Measurements from ENCODE around the gene DGCR8. TPM values are rescaled to one million over a fixed set of nuclear protein-coding genes. Genes with fewer than 3 reads are reported as not detected.

DGCR8 gene
- total RNA-seq, 1 experiment from 2014 or later: 53.1 TPM

DNA sequence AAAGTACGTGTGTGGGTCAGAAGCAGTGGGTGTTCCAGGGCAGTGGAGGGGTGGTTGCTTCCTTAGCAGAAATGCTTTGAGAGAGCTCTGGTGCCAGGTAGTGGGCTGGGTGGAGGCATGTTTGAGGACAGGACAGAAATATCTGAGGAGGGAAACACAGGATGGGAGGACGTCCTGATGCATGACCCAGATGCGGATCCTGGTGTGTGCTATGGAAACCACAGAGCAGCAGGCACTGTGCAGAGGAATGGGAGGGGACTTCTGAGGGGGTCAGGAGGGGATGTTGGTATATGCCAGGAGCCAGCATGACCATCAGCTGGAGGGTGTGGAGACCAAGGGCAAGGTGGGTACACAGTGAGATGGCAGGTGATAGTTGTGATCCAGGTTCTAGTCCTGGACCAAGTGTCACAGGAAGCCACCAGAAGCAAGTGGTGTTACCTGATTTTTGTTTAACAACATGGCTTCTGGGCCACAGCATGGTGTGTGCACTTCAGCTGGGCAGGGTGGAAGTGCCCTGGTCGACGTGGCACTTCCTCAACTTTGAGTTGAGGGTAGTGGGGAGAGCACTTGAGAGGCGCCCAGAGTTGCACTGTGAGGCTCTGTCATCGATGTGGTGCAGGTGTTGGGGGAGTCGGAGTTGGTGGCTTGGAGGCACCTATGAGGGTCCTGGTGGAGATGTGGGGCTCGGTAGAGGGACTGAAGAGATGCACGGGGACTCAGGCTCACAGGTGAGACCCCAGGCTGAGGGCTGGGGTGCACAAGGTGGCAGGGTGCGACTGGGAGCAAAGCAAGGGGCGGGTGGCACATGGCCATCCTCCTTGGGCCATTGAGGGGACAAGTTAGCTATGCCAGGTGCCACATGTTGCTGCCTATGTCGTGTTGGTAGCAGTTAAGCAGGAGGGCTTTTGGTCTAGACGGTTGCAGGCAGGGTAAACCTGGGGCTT is 7.5 kb downstream of the DGCR8 start:
- TF ChIP-seq, protein P1, sequence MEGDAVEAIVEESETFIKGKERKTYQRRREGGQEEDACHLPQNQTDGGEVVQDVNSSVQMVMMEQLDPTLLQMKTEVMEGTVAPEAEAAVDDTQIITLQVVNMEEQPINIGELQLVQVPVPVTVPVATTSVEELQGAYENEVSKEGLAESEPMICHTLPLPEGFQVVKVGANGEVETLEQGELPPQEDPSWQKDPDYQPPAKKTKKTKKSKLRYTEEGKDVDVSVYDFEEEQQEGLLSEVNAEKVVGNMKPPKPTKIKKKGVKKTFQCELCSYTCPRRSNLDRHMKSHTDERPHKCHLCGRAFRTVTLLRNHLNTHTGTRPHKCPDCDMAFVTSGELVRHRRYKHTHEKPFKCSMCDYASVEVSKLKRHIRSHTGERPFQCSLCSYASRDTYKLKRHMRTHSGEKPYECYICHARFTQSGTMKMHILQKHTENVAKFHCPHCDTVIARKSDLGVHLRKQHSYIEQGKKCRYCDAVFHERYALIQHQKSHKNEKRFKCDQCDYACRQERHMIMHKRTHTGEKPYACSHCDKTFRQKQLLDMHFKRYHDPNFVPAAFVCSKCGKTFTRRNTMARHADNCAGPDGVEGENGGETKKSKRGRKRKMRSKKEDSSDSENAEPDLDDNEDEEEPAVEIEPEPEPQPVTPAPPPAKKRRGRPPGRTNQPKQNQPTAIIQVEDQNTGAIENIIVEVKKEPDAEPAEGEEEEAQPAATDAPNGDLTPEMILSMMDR (IDR thresholded peaks at IDR 0.05; ENCODE audit: insufficient read depth in 1 of 2, low read depth in 1 of 2, low read length in 1 of 2, severe bottlenecking in 1 of 2, unreplicated experiment in 1 of 2): no peak
- Mint-ChIP-seq H3K27me3 (ENCODE audit: insufficient read depth, unreplicated experiment) (no peaks in the 10 kb centered on the region), H3K36me3 (ENCODE audit: insufficient read depth, unreplicated experiment) (peaks cover 93% of the 10 kb centered on the region), H3K27ac (ENCODE audit: unreplicated experiment) (no peak overlapping the region), H3K4me1 (ENCODE audit: low read depth, unreplicated experiment) (peaks cover 12% of the 10 kb centered on the region), H3K4me3 (ENCODE audit: unreplicated experiment) (no peak overlapping the region), H3K9me3 (ENCODE audit: unreplicated experiment) (no peaks in the 10 kb centered on the region)
- peaks cover 7% of the 10 kb centered on the region for H3K36me3 ChIP-seq (ENCODE audit: control insufficient read depth, insufficient read depth, low read length)
- DNase-seq: no peak
- BruUV-seq (replicated peaks): no TSS peak
- H3K27me3 ChIP-seq (replicated peaks; ENCODE audit: control insufficient read depth, insufficient read depth, low read length): no peaks in the 10 kb centered on the region
- ChIA-PET POLR2A (no interaction called here), CTCF (no interaction called here)
- H3K4me1 ChIP-seq: peaks cover 8% of the 10 kb centered on the region
- H3K4me3 ChIP-seq (ENCODE audit: low read depth, low read length): no peak overlapping the region
- no peaks in the 10 kb centered on the region for H3K9me3 ChIP-seq
- intact Hi-C loops (cut with micrococcal nuclease; ENCODE audit: unreplicated experiment): no loop called here

- BruUV-seq (replicated peaks): no TSS peak
- H3K27me3 Mint-ChIP-seq (ENCODE audit: insufficient read depth, unreplicated experiment): no peaks in the 10 kb centered on the region
- intact Hi-C loops (cut with micrococcal nuclease; ENCODE audit: unreplicated experiment): no loop called here
- Histone ChIP-seq H3K36me3 (ENCODE audit: control insufficient read depth, insufficient read depth, low read length) (peaks cover 7% of the 10 kb centered on the region), H3K27me3 (replicated peaks; ENCODE audit: control insufficient read depth, insufficient read depth, low read length) (no peaks in the 10 kb centered on the region), H3K4me1 (peaks cover 2% of the 10 kb centered on the region; the same call in 1 of the 2 replicates), H3K4me3 (ENCODE audit: low read depth, low read length) (no peak overlapping the region), H3K9me3 (no peaks in the 10 kb centered on the region)
- no peak for DNase-seq
- H3K9me3 Mint-ChIP-seq (ENCODE audit: unreplicated experiment): no peaks in the 10 kb centered on the region
- H3K27ac Mint-ChIP-seq (ENCODE audit: unreplicated experiment): no peak overlapping the region
- TF ChIP-seq, protein P1 (IDR thresholded peaks at IDR 0.05; ENCODE audit: insufficient read depth in 1 of 2, low read depth in 1 of 2, low read length in 1 of 2, severe bottlenecking in 1 of 2, unreplicated experiment in 1 of 2): no peak
- ChIA-PET CTCF (no interaction called here), POLR2A (no interaction called here)
- H3K4me3 Mint-ChIP-seq (ENCODE audit: unreplicated experiment): no peak overlapping the region
- H3K36me3 Mint-ChIP-seq (ENCODE audit: insufficient read depth, unreplicated experiment): peaks cover 93% of the 10 kb centered on the region
- peaks cover 5% of the 10 kb centered on the region for H3K4me1 Mint-ChIP-seq (ENCODE audit: low read depth, unreplicated experiment)
Measured at GRCh38 chr22:20088263-20088648, 8.2 kb downstream of the DGCR8 start.

DNA sequence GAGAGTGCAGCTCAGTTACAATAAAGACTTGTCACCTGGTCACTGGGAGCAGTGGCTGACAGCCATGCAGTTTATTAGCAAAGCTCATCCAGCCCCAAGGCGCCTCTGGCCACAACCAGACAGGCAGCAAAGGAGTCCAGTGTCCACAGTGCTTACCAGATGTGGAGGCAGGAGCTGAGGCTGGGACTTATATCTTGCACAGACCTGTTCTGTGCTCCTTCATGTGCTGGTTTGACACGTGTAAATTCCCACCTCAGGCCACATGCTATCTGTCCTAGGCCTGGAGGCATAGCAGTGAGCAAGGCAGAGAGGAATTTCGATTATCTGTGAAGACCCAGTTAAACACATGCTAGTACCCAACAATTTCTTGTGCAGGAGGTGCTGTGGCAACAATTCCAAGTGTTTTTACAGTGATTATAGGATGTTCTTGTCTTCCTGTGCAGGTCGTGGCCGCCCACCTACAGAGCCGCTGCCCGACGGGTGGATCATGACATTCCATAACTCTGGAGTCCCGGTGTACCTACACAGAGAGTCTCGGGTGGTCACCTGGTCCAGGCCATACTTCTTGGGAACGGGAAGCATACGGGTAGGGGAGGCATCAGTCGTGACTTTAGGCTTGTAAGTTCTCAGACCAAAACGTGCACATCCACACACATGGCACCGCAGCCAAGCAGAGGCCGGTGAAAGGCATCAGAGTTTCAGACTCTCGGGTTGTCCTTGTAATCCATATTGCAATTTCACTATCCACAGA is 9.4 kb downstream of the DGCR8 start:
- Mint-ChIP-seq H3K36me3 (ENCODE audit: insufficient read depth, unreplicated experiment) (peaks cover 99% of the 10 kb centered on the region), H3K9me3 (ENCODE audit: unreplicated experiment) (no peaks in the 10 kb centered on the region), H3K27ac (ENCODE audit: unreplicated experiment) (no peak overlapping the region), H3K4me1 (ENCODE audit: low read depth, unreplicated experiment) (no peaks in the 10 kb centered on the region), H3K27me3 (ENCODE audit: insufficient read depth, unreplicated experiment) (no peaks in the 10 kb centered on the region), H3K4me3 (ENCODE audit: unreplicated experiment) (no peak overlapping the region)
- intact Hi-C loops (cut with micrococcal nuclease; ENCODE audit: unreplicated experiment): no loop called here
- no peak overlapping the region for H3K4me3 ChIP-seq (ENCODE audit: low read depth, low read length)
- no peak for DNase-seq
- peaks cover 10% of the 10 kb centered on the region for H3K36me3 ChIP-seq (ENCODE audit: control insufficient read depth, insufficient read depth, low read length)
- TF ChIP-seq, protein P1 (IDR thresholded peaks at IDR 0.05; ENCODE audit: insufficient read depth in 1 of 2, low read depth in 1 of 2, low read length in 1 of 2, severe bottlenecking in 1 of 2, unreplicated experiment in 1 of 2): no peak
- POLR2A ChIA-PET: no interaction called here
- CTCF ChIA-PET: no interaction called here
- no peaks in the 10 kb centered on the region for H3K27me3 ChIP-seq (replicated peaks; ENCODE audit: control insufficient read depth, insufficient read depth, low read length)
- no peaks in the 10 kb centered on the region; the same call in 1 of the 2 replicates for H3K4me1 ChIP-seq
- BruUV-seq (replicated peaks): no TSS peak
- no peaks in the 10 kb centered on the region for H3K9me3 ChIP-seq

Measured in Caco-2 (cell line).